AG09319 (cell line): Measurements from ENCODE around the gene C16orf95.
"Not testable (repeated sequence)": the region's sequence is repeated elsewhere in the genome, so short reads cannot be mapped to it uniquely, and the experiment has no call there.

Experiments
- DNase-seq: peaks from one replicate; pipeline ENCODE4 v3.0.0-alpha.2; 2010; ENCODE audit warnings: low read depth; ENCODE audit errors: extremely low read depth
- CTCF ChIP-seq: IDR thresholded peaks from 2 replicates; pipeline ENCODE4 v1.5.1; 2011; ENCODE audit warnings: low read depth, mild to moderate bottlenecking, inconsistent platforms, low read length, moderate library complexity

The C16orf95 gene

GRCh38 chr16:87316923-87317749, at the start of gene C16orf95:
Gene C16orf95, minus strand, starts transcription at chr16:87317392. Its CDS starts 150 bp downstream, at chr16:87317242.
- peak; percentile 88 for DNase-seq
- TF ChIP-seq CTCF: peak; percentile 68

GRCh38 chr16:87366930-87367329, 49.7 kb upstream of the C16orf95 start:
- no peak for TF ChIP-seq CTCF
- no peak for DNase-seq

GRCh38 chr16:87366288-87366687, 49.1 kb upstream of the C16orf95 start:
- DNase-seq: no peak
- no peak for TF ChIP-seq CTCF

GRCh38 chr16:87365021-87365713, 48.0 kb upstream of the C16orf95 start:
- no peak for TF ChIP-seq CTCF
- no peak for DNase-seq

- TF ChIP-seq CTCF: no peak
- DNase-seq: no peak
These were observed 46.7 kb upstream of the C16orf95 start for GRCh38 chr16:87363771-87364455.

- not testable (repeated sequence) for DNase-seq
These were observed 45.8 kb upstream of the C16orf95 start for GRCh38 chr16:87362828-87363559.

GRCh38 chr16:87361916-87362619, 44.9 kb upstream of the C16orf95 start:
- DNase-seq: no peak
- TF ChIP-seq CTCF: no peak
